Testis (tissue), 3 donors: Measurements from ENCODE around the gene PANX2. TPM values are rescaled to one million over a fixed set of nuclear protein-coding genes. Genes with fewer than 3 reads are reported as not detected.

Source experiments
- DNase-seq: peaks from one replicate; pipeline ENCODE4 v3.0.0-alpha.2; 2019
- H3K27ac ChIP-seq, 2 donors: fragments of 200-600 bp; sonication (generic); one replicate each; pipeline ENCODE4 v1.5.1; 2019
- H3K27me3 ChIP-seq: fragments of 200-600 bp; sonication (generic); one replicate; pipeline ENCODE4 v1.5.1; 2019
- H3K36me3 ChIP-seq: fragments of 200-600 bp; sonication (generic); one replicate; pipeline ENCODE4 v1.5.1; 2017; ENCODE audit warnings: low read depth; ENCODE audit errors: missing control alignments
- H3K4me1 ChIP-seq: fragments of 200-600 bp; sonication (generic); one replicate; pipeline ENCODE4 v1.5.1; 2019
- H3K4me3 ChIP-seq, 2 donors: fragments of 200-600 bp; sonication (generic); one replicate each; pipeline ENCODE4 v1.5.1; 2017 to 2019
- H3K9me3 ChIP-seq: fragments of 200-600 bp; sonication (generic); one replicate; pipeline ENCODE4 v1.5.1; 2017
- CTCF ChIP-seq, 3 experiments: fragments of 450-650 bp in 2 of 3; fragments of 200-600 bp in 1 of 3; sonication (generic) in 1 of 3; IDR thresholded peaks; one replicate each; pipeline ENCODE4 v1.5.1; 2016 to 2019; ENCODE audit warnings: antibody characterized with exemption in 3 of 3, mild to moderate bottlenecking in 2 of 3, moderate library complexity in 1 of 3
- POLR2A ChIP-seq: fragments of 450-650 bp; IDR thresholded peaks from one replicate; pipeline ENCODE4 v1.6.1; 2017; ENCODE audit warnings: antibody characterized with exemption, mild to moderate bottlenecking, moderate library complexity
- WGBS, 2 donors: methylation state at CpG; one replicate each; pipeline ENCODE4 v1.1.5; 2018; 5-methylcytosine and 5-hydroxymethylcytosine counted together
- intact Hi-C: fragments of 100-400 bp; cut with DNase I; formaldehyde crosslinking; loops from one replicate; pipeline ENCODE4 v1.15.1; 2023; ENCODE audit warnings: low total_unique reads
- polyA plus RNA-seq: library from polyadenylated mRNA; stranded (reverse); fragments of 350-450 nt; fragmentation: Illumina TruSeq; extraction: RNeasy Lipid Tissue Mini Kit (QIAGEN cat#74804); gene quantifications from one replicate; pipeline ENCODE4 v1.2.3, GENCODE V29; 2014; ENCODE audit warnings: low read depth, low replicate concordance; ENCODE audit not compliant: insufficient read depth
- total RNA-seq, 2 donors: library from RNA; depleted of rRNA; stranded (reverse); fragments of >200 nt; gene quantifications; one replicate each; pipeline ENCODE4 v1.2.3, GENCODE V29; 2016

The PANX2 gene
- total and polyA plus RNA-seq, 3 donors from 2014 or later: 2.0 to 6.3 (median 5.3) TPM

- no peak for DNase-seq
- 84 to 86% methylated on average over 16 to 19 of the region's 19 CpGs for WGBS, 2 donors
- intact Hi-C loops: no loop called here
These were observed 12.8 kb downstream of the PANX2 start for GRCh38 chr22:50183141-50183971.

GRCh38 chr22:50184004-50184901, 13.7 kb downstream of the PANX2 start:
- DNase-seq: peak; percentile 77
- Histone ChIP-seq H3K27ac (peak overlapping the region; percentile 10 to 71), H3K9me3 (no peaks in the 10 kb centered on the region), H3K27me3 (no peaks in the 10 kb centered on the region), H3K4me1 (peaks cover 22% of the 10 kb centered on the region), H3K4me3 (peak overlapping the region; percentile 53 to 63), H3K36me3 (no peaks in the 10 kb centered on the region)
- 32 to 35% methylated on average over 6 to 32 of the region's 32 CpGs for WGBS, 2 donors
- intact Hi-C loops: no loop called here
- TF ChIP-seq POLR2A (no peak), CTCF (IDR thresholded peaks at IDR 0.05) (no peak)

More at GRCh38 chr22:50183141-50183971, 12.8 kb downstream of the PANX2 start:
- no peak overlapping the region for H3K4me3 ChIP-seq
- TF ChIP-seq POLR2A (no peak), CTCF (IDR thresholded peaks at IDR 0.05) (no peak)
- no peak overlapping the region for H3K27ac ChIP-seq
- H3K36me3 ChIP-seq: no peaks in the 10 kb centered on the region
- peaks cover 19% of the 10 kb centered on the region for H3K4me1 ChIP-seq
- no peaks in the 10 kb centered on the region for H3K27me3 ChIP-seq
- H3K9me3 ChIP-seq: no peaks in the 10 kb centered on the region

- Histone ChIP-seq H3K27me3 (no peaks in the 10 kb centered on the region), H3K4me1 (peaks cover 29% of the 10 kb centered on the region), H3K4me3 (peak overlapping the region; percentile 53 to 63), H3K9me3 (no peaks in the 10 kb centered on the region), H3K27ac (peak overlapping the region in 1 of 2 donors; percentile 71), H3K36me3 (no peaks in the 10 kb centered on the region)
- 9 to 29% methylated on average over 10 to 41 of the region's 63 CpGs for WGBS, 2 donors
- no peak for DNase-seq
- TF ChIP-seq CTCF (IDR thresholded peaks at IDR 0.05): no peak
- no peak for TF ChIP-seq POLR2A
- intact Hi-C loops: no loop called here
These were observed 14.4 kb downstream of the PANX2 start for GRCh38 chr22:50184902-50185374.

- intact Hi-C loops: no loop called here
- peak; percentile 89 for DNase-seq
- Histone ChIP-seq H3K9me3 (no peaks in the 10 kb centered on the region), H3K4me1 (peaks cover 34% of the 10 kb centered on the region), H3K36me3 (no peaks in the 10 kb centered on the region), H3K27me3 (no peaks in the 10 kb centered on the region), H3K27ac (peak within 1 kb of the TSS; percentile 44 to 71), H3K4me3 (peak within 1 kb of the TSS; percentile 63 to 68)
- 4% methylated on average over 45 of the region's 90 CpGs; no CpG with 5 or more reads in 1 of the 2 donors for WGBS, 2 donors
- TF ChIP-seq POLR2A (no peak), CTCF (IDR thresholded peaks at IDR 0.05) (no peak)
These were observed 15.0 kb downstream of the PANX2 start, which contains the start of gene TRABD for GRCh38 chr22:50185375-50186087. TSS of gene TRABD (plus strand) at chr22:50185913. CDS start at chr22:50193061, 7,148 bp downstream.
